Central memory CD4-positive, alpha-beta T cell (primary cell): ENCODE data around the gene PVR.
"Not testable (repeated sequence)": the region's sequence is repeated elsewhere in the genome, so short reads cannot be mapped to it uniquely, and the experiment has no call there.

Experiments
- DNase-seq: peaks from one replicate; pipeline ENCODE4 v3.0.0; 2022

PVR gene

DNA sequence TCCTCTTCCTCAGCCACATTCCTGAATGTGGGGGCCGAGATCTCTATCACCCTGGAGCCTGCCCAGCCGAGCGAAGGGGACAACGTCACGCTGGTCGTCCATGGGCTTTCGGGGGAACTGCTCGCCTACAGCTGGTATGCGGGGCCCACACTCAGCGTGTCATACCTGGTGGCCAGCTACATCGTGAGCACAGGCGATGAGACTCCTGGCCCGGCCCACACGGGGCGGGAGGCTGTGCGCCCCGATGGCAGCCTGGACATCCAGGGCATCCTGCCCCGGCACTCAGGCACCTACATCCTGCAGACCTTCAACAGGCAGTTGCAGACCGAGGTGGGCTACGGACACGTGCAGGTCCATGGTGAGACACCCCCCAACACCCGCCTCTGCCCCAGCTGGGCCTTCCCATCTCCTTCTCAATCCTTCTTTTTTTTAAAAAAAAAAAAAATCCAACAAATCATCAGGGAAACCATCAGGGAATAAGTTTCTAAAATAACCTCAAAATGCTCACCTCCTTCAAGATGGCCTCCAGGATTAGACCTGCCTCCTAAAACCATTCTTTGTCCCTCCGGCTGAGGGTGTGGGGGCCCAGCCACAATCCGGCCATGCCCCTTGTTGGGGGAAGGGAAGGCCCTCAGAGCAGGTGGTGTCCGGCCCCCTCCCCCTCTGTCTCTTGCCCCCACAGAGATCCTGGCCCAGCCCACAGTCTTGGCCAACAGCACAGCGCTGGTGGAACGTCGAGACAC, 59.8 kb downstream of the PVR start:
- DNase-seq: no peak

DNA sequence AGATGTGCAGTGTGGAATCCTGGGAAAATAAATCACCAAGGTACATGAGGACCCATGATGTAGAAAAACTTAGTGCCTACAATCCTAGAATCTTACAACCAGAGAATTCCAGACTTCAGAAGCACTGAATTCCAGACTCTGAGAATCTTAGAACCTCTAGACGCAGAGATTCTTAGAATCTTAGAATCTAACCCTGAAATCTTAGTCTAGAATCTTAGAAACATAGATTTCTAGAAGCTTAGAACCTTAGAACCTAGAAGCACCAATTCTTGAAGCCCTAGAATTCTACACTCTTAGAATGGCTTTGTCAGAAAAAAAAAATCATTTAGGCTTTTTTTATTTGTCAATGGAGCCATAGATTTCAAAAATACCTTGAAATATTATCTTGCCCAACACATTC, 61.3 kb downstream of the PVR start:
- DNase-seq: no peak

DNA sequence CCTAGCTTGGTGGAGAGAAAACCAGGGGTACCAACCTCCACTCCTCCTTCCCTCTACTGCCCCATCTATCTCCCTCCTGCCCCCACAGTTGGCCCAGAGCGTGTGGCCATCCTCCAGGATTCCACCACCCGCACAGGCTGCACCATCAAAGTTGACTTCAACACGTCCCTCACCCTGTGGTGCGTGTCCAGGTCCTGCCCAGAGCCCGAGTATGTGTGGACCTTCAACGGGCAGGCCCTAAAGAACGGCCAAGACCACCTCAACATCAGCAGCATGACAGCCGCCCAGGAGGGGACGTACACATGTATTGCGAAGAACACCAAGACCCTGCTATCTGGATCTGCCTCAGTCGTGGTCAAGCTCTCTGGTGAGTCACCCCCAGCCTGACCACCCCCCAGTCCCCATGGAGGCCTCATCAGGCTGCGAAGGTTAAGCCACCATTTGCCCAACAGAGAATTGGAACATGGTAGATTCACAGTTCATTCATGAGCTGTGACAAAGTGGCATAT, 61.8 kb downstream of the PVR start:
- DNase-seq: no peak

DNA sequence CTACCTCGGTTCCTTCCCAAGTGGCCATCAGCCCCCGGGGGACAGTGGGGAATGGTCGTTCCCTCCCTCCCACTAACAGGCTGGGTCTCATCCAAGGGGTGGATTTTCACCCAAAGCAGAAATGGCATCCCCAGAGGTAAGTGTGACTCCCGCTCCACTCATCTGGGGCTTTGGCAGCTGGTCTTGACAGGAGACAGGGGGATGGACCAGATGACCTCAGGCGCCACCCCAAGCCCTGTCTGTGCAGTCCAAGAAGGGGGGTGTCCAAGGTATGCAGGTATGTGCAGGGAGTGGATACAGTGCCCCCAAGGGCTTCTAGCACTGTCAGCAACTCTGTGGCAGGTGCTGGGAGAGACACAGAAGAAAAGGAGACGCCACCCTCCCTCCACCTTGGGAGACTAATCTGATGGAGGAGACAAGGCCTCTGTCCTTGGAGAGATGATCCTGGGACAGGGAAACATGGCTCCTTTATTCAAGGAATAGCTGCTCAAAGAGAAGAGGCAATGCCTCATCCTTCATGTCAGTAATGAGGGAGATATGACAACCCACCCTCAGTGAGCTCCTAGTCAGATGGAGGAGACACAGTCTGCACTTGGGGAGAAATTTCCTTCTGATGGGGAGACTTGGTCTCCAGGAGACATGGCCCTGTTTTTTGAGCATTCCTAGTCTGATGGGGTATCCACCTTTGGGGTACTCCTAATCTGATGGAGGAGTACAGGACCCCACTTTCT, 63.0 kb downstream of the PVR start:
- DNase-seq: no peak

DNA sequence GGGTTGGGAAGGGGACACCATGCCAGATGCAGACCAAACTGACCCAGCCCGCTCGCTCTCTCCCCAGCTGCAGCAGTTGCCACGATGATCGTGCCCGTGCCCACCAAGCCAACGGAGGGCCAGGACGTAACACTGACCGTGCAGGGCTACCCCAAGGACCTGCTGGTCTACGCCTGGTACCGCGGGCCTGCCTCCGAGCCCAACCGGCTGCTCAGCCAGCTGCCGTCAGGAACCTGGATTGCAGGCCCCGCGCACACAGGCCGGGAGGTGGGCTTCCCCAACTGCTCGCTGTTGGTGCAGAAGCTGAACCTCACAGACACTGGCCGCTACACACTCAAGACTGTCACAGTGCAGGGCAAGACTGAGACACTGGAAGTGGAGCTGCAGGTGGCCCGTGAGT, 64.1 kb downstream of the PVR start:
- DNase-seq: no peak

DNA sequence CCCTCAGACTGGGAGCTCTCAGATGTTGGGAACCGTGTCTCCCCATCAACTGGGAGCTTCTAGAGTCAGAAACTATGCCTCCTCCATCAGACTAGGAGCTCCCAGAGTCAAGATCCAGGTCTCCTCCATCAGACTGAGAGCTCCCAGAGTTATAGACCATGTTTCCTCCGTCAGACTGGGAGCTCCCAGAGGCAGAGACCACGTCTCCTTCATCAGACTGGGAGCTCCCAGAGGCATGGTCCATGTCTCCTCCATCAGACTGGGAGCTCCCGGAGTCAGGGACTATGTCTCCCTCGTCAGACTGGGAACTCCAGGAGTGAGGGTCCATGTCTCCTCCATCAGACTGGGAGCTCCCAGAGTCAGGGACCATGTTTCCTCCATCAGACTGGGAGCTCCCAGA, 65.2 kb downstream of the PVR start:
- no peak for DNase-seq

DNA sequence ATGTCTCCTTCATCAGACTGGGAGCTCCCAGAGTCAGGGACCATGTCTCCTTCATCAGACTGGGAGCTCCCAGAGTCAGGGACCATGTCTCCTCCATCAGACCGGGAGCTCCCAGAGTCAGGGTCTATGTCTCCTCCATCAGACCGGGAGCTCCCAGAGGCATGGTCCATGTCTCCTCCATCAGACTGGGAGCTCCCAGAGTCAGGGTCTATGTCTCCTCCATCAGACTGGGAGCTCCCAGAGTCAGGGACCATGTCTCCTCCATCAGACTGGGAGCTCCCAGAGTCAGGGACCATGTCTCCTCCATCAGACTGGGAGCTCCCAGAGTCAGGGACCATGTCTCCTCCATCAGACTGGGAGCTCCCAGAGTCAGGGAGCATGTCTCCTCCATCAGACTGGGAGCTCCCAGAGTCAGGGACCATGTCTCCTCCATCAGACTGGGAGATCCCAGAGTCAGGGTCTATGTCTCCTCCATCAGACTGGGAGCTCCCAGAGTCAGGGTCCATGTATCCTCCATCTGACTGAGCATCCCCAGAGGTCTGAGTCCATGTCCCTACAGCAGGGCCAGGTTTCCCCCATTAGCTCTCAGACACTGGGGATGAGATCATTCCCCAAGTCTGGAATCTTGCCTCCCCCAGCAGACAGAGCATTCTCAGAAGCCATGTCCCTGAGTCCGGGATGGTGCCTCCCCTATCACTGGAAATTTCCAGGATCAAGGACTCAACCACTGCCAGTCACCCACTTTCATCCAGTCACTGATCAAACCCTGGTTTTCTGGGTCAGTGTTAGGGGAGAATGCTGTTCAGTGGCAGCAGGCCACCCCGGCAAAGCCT, 65.9 kb downstream of the PVR start:
- not testable (repeated sequence) for DNase-seq

DNA sequence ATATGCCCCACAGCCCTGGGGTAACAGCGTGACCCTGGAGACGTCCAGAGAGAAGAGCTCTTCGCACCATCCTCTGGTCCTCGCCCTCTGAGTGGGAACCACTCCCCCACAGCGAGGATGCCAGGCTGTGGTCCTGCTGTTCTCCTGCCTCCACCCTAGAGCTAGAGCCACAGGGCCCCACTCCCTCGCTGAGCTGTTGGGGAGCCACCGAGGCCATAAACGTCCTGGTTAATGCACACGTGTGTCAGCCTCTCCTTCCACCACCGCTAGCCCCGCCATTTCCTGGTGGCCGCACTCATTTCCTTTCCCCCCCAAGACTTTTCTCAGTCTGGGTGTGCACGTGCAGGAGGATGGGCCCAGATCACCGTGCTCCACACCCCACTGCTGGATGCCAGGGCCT, 66.8 kb downstream of the PVR start:
- DNase-seq: no peak

DNA sequence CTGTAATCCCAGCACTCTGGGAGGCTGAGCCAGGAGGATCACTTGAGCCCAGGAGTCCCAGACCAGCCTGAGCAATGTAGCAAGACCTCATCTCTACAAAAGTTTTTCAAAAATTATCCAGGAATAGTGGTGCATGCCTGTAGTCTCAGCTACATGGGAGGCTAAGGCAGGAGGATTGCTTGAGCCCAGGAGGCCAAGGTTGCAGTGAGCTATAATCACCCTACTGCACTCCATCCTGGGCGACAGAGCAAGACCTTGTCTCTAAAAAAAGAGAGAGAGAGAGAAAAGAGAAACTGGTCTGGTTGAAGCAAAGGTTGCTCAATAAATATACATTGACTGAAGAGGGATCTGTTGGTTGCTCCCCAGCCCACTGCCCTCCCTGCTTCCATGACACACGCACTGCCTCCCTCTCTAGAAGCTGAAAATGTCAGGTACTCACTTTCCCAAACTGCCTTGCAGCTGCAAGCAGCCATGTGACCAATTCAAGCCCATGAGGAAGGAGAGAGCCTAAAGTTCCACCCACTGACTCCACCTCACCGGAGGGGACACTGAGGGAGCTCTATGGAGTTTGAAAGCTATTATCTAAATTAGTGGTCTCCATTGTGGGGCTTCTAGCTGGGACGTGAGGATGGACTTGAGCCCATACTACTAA, 69.3 kb downstream of the PVR start:
- no peak for DNase-seq
